Stimulated activated CD4-positive, alpha-beta T cell treated with anti-CD3 and anti-CD28 coated beads, Interleukin-15, amount 100 ng/mL, for 48 hours (primary cell): ENCODE measurements around the gene PLSCR3.
A peak's percentile ranks its signal among the peaks of the same experiment; 100 is the strongest.

Experiments
- DNase-seq, 2 donors: peaks; one replicate each; pipeline ENCODE4 v3.0.0-alpha.2; 2020; ENCODE audit warnings: low read depth in 2 of 2

PLSCR3 gene

DNA sequence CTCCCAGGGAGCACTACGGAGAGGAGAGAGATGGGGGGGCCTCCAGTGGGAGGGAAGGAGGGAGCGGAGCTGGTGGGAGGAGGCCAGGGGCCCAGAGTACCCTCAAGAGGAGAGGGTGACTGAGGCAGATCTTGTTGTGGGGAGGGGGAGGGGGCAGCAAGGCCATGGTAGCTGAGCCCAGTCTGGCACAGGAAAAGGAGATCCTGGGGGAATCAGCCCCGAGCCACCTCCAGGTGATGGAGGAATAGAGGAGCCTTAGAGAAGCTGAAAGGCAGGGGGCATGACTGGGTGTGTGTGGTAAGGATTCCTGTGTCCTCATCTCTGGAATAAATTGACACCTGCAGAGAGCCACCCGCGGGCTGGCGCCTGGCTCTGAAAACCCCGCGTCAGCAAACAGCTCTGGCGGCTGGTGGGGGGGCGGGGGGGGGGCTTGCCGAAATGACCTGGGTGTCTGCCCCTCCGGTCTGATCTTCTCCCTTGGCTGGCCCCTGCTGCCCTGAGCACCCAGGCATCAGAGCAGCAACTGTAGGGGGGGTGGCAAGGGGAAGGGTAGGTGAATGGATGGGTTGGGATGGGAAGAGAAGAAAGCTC, 12.0 kb upstream of the PLSCR3 start:
- DNase-seq, result no peak

DNA sequence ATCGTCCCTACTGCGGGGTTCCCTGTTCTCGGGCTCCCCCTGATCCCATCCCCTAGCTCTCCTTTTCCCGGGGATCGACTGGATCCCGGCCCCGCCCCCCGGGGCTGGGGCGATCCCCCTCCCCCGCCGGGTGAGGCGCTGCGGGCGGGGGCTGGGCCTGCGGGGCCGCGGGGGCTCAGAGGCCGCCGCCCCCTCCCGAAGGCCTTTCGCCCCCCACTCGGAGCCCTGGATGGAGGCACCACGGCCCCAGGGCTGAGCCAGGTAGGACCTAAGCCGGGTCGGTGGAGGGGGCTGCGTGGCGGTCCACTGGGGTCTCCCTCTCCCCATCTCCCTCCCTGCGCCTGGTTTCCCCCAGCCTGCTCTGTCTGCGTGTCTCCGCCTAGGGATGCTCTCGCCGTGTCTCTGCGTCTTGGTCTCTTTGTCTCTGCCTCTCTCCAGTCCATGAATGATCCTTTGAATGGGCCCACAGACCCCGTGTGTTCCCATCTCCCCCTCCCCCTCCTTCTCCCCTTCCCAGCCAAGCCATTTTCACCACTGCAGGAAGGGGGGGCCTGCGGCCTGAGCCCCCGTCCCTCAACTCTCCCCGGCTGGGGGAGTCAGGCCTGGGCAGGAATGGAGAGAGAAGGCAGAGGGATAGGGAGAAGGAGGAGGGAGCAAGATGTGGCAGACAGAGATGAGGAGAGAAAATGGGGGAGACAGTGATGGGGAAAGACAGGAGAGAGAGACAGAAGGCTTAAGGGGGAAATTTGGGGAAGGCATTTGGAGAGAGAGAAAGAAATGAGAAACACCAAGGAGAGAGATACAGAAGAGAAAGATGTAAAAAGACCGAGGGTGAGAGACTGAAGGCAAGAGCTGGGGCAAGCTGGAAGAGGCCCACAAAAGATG, 11.3 kb upstream of the PLSCR3 start:
- no peak for DNase-seq

DNA sequence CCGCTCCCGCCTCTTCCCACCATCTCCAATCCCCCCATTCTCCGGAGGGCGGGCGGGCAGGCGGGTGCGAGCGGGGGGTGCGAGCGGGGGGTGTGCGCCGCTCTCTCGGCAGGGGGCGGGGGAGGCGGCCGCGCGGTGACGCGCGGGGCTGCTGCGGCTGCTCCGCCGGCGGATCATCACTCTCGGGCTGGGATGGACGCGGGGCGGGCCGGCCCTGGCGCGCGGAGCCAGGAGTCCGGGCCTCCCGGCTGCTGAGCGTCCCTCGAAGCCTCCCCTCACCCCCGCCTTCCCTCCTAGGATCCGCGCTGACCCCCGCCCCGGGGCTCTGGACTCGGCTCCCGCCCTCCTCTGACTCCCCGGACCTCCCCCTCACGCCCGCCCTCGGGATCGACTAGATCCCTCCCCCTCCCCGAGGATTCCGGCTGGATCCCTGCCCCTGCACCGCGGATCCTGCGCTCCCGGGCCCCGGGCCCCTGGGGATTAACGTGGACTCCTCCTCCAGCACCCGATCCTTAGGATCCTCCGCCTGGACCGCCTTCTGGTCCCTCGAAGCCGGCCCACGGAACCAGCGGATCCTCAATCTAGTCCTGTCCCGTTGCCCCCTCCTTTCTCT, 10.5 kb upstream of the PLSCR3 start:
- DNase-seq, result peak in 1 of 2 donors; percentile 57

- peak; percentile 93 to 95 for DNase-seq
Observed at GRCh38 chr17:7403977-7404736, 9.8 kb upstream of the PLSCR3 start, which contains the start of gene TMEM256. TSS of gene TMEM256 (minus strand) at chr17:7404097. CDS start at chr17:7404084, 13 bp downstream.

GRCh38 chr17:7403727-7403976, 9.3 kb upstream of the PLSCR3 start:
- DNase-seq, result no peak

- DNase-seq, result no peak
Observed at GRCh38 chr17:7403043-7403726, 8.9 kb upstream of the PLSCR3 start.

DNA sequence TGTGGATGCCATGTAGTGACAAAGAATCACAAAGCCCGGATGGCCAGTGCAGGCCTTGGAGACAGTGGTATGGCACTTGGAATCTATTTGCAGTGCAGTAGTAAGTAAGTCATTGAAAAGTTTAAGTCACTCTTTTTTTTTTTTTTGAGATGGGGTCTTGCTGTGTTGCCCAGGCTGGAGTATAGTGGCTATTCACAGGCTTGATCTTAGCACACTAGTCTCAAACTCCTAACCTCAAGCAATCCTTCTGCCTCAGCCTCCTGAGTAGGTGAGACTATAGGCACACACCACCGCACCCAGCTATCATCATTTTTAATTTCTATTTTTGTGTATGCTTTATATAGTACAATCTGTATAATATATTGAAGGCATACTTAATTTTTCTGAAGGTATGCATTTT, 4.3 kb upstream of the PLSCR3 start:
- DNase-seq, result no peak

- no peak for DNase-seq
Observed at GRCh38 chr17:7396147-7396546, 1.8 kb upstream of the PLSCR3 start.

DNA sequence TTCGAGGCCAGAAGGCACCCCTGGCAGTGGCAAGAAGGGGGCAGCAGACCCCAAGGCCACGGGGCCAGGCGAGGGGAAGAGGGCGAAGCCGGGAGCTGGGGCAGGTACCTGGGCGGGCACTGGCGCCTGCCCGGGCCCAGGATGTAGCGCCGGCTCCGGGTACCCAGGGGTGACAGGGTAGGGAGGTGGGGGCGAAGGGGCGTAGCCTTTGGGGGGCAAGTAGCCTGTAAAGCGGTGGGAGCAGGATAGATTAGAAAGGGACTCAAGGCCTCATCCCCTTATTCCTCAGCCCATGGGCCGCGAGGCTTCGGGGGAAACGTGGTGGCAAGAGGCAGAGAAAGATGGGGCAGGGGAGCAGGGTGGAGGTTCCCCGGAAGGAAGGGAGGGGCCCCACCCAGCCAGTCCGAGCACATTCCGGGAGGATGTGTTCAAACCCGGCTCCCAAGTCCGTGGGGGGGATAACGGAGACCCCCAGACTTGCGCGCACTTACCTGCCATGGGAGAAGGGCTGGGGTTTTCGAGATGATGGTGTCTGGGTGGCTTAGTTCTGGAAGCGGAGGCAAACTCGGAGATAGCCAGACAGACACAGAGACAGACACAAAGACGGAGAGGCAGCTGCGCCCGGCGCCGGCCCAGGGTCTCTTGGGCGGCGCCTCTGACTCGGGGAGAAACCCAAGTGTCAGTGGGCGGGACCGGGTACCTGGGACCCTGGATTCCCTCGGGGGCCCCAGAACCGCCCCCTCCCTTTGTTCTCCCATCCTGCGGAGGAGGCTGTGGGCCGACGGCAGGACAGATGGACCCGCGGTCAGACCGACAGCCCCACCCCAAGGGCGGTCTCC, 493 bp downstream of the PLSCR3 start:
- peak; percentile 27 to 40 for DNase-seq

GRCh38 chr17:7392696-7393612, 1.4 kb downstream of the PLSCR3 start:
- no peak for DNase-seq

DNA sequence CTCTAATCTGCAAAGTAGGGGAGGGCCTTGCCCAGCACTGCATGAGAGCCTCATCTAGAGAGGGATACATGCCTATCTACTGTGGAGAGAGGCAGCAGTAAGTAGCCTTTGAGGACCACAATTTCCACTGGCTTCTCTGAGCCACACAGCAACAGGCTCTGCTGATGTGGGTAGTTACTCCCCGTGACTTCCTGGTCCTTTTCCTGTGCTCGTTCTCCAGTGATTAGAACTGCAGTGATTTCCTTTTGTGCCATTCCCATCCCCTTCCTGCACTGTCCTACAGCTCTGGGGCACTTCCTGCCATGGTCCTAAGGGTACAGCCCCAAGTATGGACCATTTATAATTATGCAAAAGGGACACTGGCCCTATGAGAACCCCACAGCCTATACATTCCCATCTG, 3.0 kb downstream of the PLSCR3 start:
- DNase-seq, result no peak

DNA sequence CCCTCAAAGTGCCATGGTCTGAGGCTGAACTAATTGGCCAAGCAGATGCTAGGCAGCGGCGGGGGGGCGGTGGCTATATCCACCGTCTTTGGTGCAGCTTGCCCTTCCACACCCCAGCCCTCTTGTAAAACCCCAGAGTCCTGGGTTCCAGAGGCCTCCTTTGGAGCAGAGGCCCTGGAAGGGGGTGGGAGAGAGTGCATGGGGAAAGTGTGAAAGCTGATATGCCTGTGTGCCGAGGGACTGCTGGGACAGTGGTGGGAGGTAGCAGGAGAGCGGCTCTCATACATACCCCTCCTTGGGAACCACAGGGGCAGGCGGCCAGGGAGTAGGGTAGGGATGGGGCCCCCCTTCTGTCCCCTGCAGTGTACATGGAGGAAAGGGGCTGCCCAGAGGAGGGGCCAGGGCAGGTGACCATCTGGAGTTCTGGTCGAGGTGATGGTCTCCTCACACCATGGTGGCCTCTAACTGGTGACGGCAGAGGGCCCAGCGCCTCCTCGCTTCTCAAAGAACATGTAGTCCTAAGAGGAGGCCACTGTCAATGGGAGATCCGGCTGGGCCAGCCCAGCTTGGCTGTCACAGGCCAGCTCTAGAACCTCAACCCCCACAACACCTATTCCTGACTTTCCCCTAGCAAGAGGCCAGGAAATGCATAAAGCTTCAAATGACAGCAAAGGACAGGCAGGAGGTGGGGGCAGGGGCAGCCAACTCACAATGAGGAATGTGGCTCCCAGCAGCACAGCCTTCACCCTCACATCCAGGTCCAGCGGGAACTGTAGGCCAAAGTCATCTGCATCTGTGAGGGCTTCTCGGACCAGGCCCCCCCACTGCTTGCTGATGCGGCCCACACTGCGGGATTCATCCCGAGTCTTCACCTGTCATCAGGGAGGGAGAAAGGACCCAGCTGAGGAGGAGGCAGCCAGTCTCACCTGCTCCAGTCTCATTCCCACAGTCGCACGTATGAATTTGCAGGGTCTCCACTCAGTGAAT, 4.1 kb downstream of the PLSCR3 start:
- no peak for DNase-seq

- no peak for DNase-seq
Observed at GRCh38 chr17:7388856-7389255, 5.5 kb downstream of the PLSCR3 start.

GRCh38 chr17:7384489-7385081, 9.7 kb downstream of the PLSCR3 start:
- no peak for DNase-seq

DNA sequence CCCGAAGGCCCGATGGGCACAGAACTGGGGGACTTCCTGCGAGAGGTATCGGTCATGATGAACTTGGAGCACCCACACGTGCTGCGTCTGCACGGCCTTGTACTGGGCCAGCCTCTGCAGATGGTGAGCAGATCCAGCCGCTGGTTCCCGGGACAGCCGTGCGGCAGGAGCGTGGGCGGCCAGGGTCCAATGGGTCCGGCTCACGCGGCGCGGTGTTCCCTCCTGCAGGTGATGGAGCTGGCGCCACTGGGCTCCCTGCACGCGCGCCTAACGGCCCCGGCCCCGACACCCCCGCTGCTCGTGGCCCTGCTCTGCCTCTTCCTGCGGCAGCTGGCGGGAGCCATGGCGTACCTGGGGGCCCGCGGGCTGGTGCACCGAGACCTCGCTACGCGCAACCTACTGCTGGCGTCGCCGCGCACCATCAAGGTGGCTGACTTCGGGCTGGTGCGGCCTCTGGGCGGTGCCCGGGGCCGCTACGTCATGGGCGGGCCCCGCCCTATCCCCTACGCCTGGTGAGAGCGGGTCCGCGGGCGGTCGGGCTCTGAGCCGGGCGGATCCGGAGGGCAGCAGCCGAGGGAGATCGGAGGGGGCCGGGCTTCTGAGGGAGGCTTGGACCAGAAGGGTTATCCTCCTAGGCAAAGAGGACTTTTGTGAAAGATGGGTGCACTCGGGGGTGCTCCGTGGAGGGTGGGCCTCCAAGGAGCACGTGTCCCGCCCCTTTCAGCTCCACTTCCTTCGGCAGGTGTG, 10.4 kb downstream of the PLSCR3 start:
- DNase-seq, result peak; percentile 42 to 69

DNA sequence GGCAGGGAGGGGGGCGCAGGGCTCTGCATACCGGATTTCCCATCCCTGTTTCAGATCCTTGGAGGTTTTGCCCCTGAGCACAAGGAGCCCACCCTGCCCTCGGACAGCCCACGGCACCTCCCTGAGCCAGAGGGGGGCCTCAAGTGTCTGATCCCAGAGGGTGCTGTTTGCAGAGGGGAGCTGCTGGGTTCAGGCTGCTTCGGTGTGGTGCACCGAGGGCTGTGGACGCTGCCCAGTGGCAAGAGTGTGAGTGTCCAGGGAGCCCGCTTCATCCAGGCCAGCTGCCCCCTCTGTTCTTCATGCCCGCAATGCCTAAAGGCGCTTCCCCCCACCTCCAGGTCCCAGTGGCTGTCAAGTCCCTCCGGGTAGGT, 11.0 kb downstream of the PLSCR3 start:
- DNase-seq, result no peak

GRCh38 chr17:7382901-7383300, 11.4 kb downstream of the PLSCR3 start:
- no peak for DNase-seq
